ENCODE data around the gene NELFB.
"Not testable (repeated sequence)": the region's sequence is repeated elsewhere in the genome, so short reads cannot be mapped to it uniquely, and the experiment has no call there.

The NELFB gene

GRCh38 chr9:137235424-137236237 lies 19.5 kb upstream of the NELFB start:
- no peak for DNase-seq

- DNase-seq, result peak; percentile 95
Measured at GRCh38 chr9:137236238-137236935, 18.7 kb upstream of the NELFB start.

- no peak for DNase-seq
Measured at GRCh38 chr9:137236936-137237421, 18.1 kb upstream of the NELFB start.

- DNase-seq, result peak; percentile 30
Measured at GRCh38 chr9:137237759-137238726, 17.1 kb upstream of the NELFB start.

- DNase-seq, result not testable (repeated sequence)
Measured at GRCh38 chr9:137239541-137240200, 15.5 kb upstream of the NELFB start.

GRCh38 chr9:137240318-137240840 lies 14.7 kb upstream of the NELFB start:
- DNase-seq, result no peak

GRCh38 chr9:137240841-137241489 lies 14.2 kb upstream of the NELFB start, which contains the start of gene TUBB4B:
TUBB4B (plus strand) TSS chr9:137241287; CDS start chr9:137241361, 74 bp downstream.
- peak; percentile 100 for DNase-seq

GRCh38 chr9:137241490-137242268 lies 13.4 kb upstream of the NELFB start:
- peak; percentile 50 for DNase-seq

GRCh38 chr9:137242269-137243203 lies 12.6 kb upstream of the NELFB start:
- DNase-seq, result no peak

GRCh38 chr9:137243266-137243625 lies 11.9 kb upstream of the NELFB start:
- DNase-seq, result not testable (repeated sequence)

GRCh38 chr9:137243626-137244485 lies 11.3 kb upstream of the NELFB start:
- no peak for DNase-seq

GRCh38 chr9:137244486-137245449 lies 10.4 kb upstream of the NELFB start:
- no peak for DNase-seq

- DNase-seq, result no peak
Measured at GRCh38 chr9:137245450-137246421, 9.4 kb upstream of the NELFB start.

GRCh38 chr9:137247135-137247915 lies 7.8 kb upstream of the NELFB start:
- DNase-seq, result peak; percentile 55

GRCh38 chr9:137247916-137248175 lies 7.3 kb upstream of the NELFB start:
- DNase-seq, result no peak

Data from eye (tissue), 1 donor.